HAP-1 (cell line): ENCODE data around the gene CCDC57.
A peak's percentile ranks its signal among the peaks of the same experiment; 100 is the strongest.

Experiments used
- DNase-seq, 2 experiments: peaks; one replicate each; pipeline ENCODE4 v3.0.0-alpha.2; 2016 to 2020; ENCODE audit warnings: low spot score in 2 of 2
- H3K27me3 ChIP-seq: fragments of 250-450 bp; sonication (Bioruptor Pico); 2 replicates; pipeline ENCODE4 v1.5.1; 2020; ENCODE audit warnings: low read depth, mild to moderate bottlenecking, moderate library complexity
- H3K36me3 ChIP-seq: fragments of 250-450 bp; sonication (Bioruptor Pico); replicated peaks from 2 replicates; pipeline ENCODE4 v1.5.1; 2020; ENCODE audit warnings: mild to moderate bottlenecking
- H3K4me1 ChIP-seq: fragments of 250-450 bp; sonication (Bioruptor Pico); 2 replicates; pipeline ENCODE4 v1.5.1; 2020; ENCODE audit warnings: mild to moderate bottlenecking
- H3K4me3 ChIP-seq: fragments of 250-450 bp; sonication (Bioruptor Pico); 2 replicates; pipeline ENCODE4 v1.5.1; 2020; ENCODE audit warnings: mild to moderate bottlenecking, moderate library complexity
- H3K9me3 ChIP-seq: fragments of 250-450 bp; sonication (Bioruptor Pico); 2 replicates; pipeline ENCODE4 v1.5.1; 2020; ENCODE audit warnings: mild to moderate bottlenecking, moderate library complexity
- in situ Hi-C: fragments of 300-500 bp; cut with MboI; formaldehyde crosslinking; loops from 3 replicates; pipeline ENCODE4 v1.14.3; 2020; ENCODE audit warnings: low sequenced_read_pairs, inconsistent platforms, mixed read lengths

The CCDC57 gene

GRCh38 chr17:82241926-82242697, 29.5 kb upstream of the CCDC57 start:
- in situ Hi-C loops: no loop called here
- H3K36me3 ChIP-seq: peaks cover 76% of the 10 kb centered on the region
- H3K27me3 ChIP-seq: no peaks in the 10 kb centered on the region
- H3K9me3 ChIP-seq: no peaks in the 10 kb centered on the region
- no peak overlapping the region for H3K4me3 ChIP-seq
- DNase-seq: no peak
- H3K4me1 ChIP-seq: no peaks in the 10 kb centered on the region

GRCh38 chr17:82241183-82241925, 28.7 kb upstream of the CCDC57 start:
- DNase-seq: no peak
- no peaks in the 10 kb centered on the region for H3K9me3 ChIP-seq
- in situ Hi-C loops: no loop called here
- no peaks in the 10 kb centered on the region for H3K27me3 ChIP-seq
- H3K4me1 ChIP-seq: no peaks in the 10 kb centered on the region
- H3K4me3 ChIP-seq: no peak overlapping the region
- peaks cover 76% of the 10 kb centered on the region for H3K36me3 ChIP-seq

- Histone ChIP-seq H3K27me3 (no peaks in the 10 kb centered on the region), H3K9me3 (no peaks in the 10 kb centered on the region), H3K4me1 (no peaks in the 10 kb centered on the region), H3K4me3 (no peak overlapping the region), H3K36me3 (peaks cover 75% of the 10 kb centered on the region)
- no peak for DNase-seq
- in situ Hi-C loops: no loop called here
Measured at GRCh38 chr17:82240506-82241182, 28.0 kb upstream of the CCDC57 start.

GRCh38 chr17:82239926-82240505, 27.4 kb upstream of the CCDC57 start:
- H3K4me1 ChIP-seq: no peaks in the 10 kb centered on the region
- H3K4me3 ChIP-seq: no peak overlapping the region
- peaks cover 68% of the 10 kb centered on the region for H3K36me3 ChIP-seq
- H3K27me3 ChIP-seq: no peaks in the 10 kb centered on the region
- in situ Hi-C loops: no loop called here
- no peak for DNase-seq
- H3K9me3 ChIP-seq: no peaks in the 10 kb centered on the region

- H3K4me1 ChIP-seq: no peaks in the 10 kb centered on the region
- in situ Hi-C loops: no loop called here
- no peak for DNase-seq
Measured at GRCh38 chr17:82239401-82239925, 26.8 kb upstream of the CCDC57 start.

GRCh38 chr17:82238472-82239201, 26.0 kb upstream of the CCDC57 start:
- in situ Hi-C loops: no loop called here
- no peak for DNase-seq
- no peaks in the 10 kb centered on the region for H3K27me3 ChIP-seq
- no peaks in the 10 kb centered on the region for H3K9me3 ChIP-seq
- no peaks in the 10 kb centered on the region for H3K4me1 ChIP-seq
- H3K36me3 ChIP-seq: peaks cover 55% of the 10 kb centered on the region
- no peak overlapping the region for H3K4me3 ChIP-seq

More at GRCh38 chr17:82239401-82239925, 26.8 kb upstream of the CCDC57 start:
- Histone ChIP-seq H3K4me3 (no peak overlapping the region), H3K36me3 (peaks cover 63% of the 10 kb centered on the region), H3K9me3 (no peaks in the 10 kb centered on the region), H3K27me3 (no peaks in the 10 kb centered on the region)

- DNase-seq: no peak
- Histone ChIP-seq H3K9me3 (no peaks in the 10 kb centered on the region), H3K4me3 (no peak overlapping the region), H3K4me1 (no peaks in the 10 kb centered on the region), H3K27me3 (no peaks in the 10 kb centered on the region), H3K36me3 (peaks cover 47% of the 10 kb centered on the region)
- in situ Hi-C loops: no loop called here
Measured at GRCh38 chr17:82237746-82238471, 25.3 kb upstream of the CCDC57 start.

GRCh38 chr17:82237083-82237745, 24.6 kb upstream of the CCDC57 start:
- no peak for DNase-seq
- in situ Hi-C loops: no loop called here
- H3K4me1 ChIP-seq: no peaks in the 10 kb centered on the region

GRCh38 chr17:82236142-82236971, 23.7 kb upstream of the CCDC57 start:
- peak in 1 of 2 experiments; percentile 74 for DNase-seq
- H3K9me3 ChIP-seq: no peaks in the 10 kb centered on the region

More at GRCh38 chr17:82237083-82237745, 24.6 kb upstream of the CCDC57 start:
- Histone ChIP-seq H3K4me3 (no peak overlapping the region), H3K36me3 (peaks cover 40% of the 10 kb centered on the region), H3K27me3 (no peaks in the 10 kb centered on the region), H3K9me3 (no peaks in the 10 kb centered on the region)

GRCh38 chr17:82235775-82236141, 23.1 kb upstream of the CCDC57 start:
- peaks cover 8% of the 10 kb centered on the region for H3K4me1 ChIP-seq
- DNase-seq: no peak
- in situ Hi-C loops: no loop called here
- H3K36me3 ChIP-seq: peaks cover 35% of the 10 kb centered on the region
- no peak overlapping the region for H3K4me3 ChIP-seq
- no peaks in the 10 kb centered on the region for H3K9me3 ChIP-seq
- H3K27me3 ChIP-seq: no peaks in the 10 kb centered on the region

More at GRCh38 chr17:82236142-82236971, 23.7 kb upstream of the CCDC57 start:
- H3K4me1 ChIP-seq: peaks cover 6% of the 10 kb centered on the region
- H3K27me3 ChIP-seq: no peaks in the 10 kb centered on the region
- H3K36me3 ChIP-seq: peaks cover 35% of the 10 kb centered on the region
- in situ Hi-C loops: no loop called here
- no peak overlapping the region for H3K4me3 ChIP-seq

GRCh38 chr17:82235056-82235774, 22.6 kb upstream of the CCDC57 start:
- Histone ChIP-seq H3K27me3 (no peaks in the 10 kb centered on the region), H3K9me3 (no peaks in the 10 kb centered on the region), H3K4me3 (no peak overlapping the region), H3K4me1 (peaks cover 14% of the 10 kb centered on the region), H3K36me3 (peaks cover 32% of the 10 kb centered on the region)
- in situ Hi-C loops: no loop called here
- no peak for DNase-seq
